DMS 273 (cell line): ENCODE data around the gene COL8A1.
A peak's percentile ranks its signal among the peaks of the same experiment; 100 is the strongest.

Experiments
- DNase-seq: peaks from one replicate; lab custom pipeline; 2025; ENCODE audit not compliant: unreplicated experiment; lab: John Stamatoyannopoulos, UW

COL8A1 gene

GRCh38 chr3:99753268-99753975, 115.0 kb downstream of the COL8A1 start:
- peak; percentile 77 for DNase-seq

DNA sequence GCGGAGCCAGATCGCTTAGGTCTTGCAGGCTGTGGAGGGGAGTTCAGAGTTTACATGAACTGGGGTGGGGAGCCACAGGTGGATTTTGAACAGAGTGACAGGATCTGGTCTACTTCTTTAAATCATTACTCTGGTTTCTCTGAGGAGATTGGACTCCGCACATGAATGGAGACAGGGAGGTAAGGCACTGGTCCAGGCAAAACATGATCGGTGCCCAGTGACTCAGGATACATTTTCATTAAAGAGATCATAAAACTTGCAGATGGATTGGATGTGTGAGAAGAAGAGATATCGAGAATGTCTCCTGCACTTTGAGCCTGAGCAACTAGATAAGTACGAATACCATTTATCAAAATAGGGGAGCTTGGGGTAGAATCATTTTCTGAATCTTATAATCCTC, 117.4 kb downstream of the COL8A1 start:
- DNase-seq: no peak

- no peak for DNase-seq
Measured at GRCh38 chr3:99757966-99758365, 119.6 kb downstream of the COL8A1 start.

DNA sequence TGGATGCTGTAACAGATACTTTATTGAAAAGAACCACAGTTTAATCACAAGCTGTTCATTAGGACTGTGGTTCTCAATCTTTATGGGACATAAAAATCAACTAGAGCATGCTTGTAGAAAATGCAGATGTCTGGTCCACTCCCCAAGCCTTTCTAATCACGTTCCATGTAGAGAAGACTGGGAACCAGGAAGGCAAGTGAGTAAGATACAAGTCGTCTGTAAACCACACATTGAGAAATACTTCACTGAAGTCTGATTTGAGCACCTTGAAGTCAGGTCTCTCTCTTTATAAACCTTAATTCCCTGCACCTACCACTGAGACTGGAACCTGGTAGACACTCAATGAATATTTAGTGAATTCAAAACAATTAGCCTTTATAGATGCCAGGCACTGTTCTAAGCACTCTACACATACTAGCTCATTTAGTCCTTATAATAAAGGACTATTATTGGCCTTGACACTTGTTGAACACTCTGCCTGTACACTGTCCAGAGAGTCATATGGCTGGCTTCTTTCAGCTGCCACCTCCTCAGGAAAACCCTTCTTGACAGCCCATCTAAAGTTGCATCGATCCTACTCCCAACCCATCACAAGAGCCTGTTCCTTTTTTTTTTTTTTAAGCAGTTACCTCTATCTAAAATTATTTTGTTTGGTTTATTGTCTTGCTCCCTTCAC, 120.2 kb downstream of the COL8A1 start:
- no peak for DNase-seq

GRCh38 chr3:99760031-99760430, 121.6 kb downstream of the COL8A1 start:
- no peak for DNase-seq

GRCh38 chr3:99760629-99761028, 122.2 kb downstream of the COL8A1 start:
- no peak for DNase-seq

DNA sequence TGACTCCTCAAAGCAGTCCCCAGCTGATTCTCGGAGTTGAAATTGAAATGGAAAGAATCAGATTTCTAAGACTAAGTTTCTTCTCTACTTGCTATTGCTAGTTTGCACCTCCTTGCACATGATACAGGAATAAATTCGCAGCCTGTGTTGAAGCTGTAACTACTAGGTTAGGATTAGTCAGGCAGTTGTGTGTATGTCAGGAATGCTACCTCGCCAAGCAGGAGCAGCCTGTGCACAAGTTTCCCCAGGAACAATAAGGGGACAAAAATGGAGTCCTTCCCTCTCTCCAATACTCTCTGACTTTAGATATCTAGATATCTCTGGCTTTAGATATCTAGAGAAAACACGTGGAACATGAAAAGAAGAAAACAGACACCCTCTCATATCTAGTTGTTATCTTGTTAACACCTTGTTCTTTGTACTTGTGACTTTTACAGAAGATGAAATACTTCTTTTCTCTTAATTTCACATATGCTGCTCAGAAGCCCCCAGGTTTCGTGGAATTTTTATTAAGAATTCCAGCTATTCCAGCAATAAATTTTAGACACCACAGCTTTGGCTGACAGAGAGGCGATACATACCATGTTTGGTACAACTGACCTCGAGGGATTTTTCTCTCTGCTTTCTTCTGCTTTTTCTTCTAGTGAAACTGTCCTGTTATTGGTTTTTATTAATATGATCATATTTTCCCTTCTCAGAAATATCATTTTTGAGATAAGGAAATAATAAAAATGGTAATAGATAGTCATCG, 123.2 kb downstream of the COL8A1 start:
- DNase-seq: no peak

DNA sequence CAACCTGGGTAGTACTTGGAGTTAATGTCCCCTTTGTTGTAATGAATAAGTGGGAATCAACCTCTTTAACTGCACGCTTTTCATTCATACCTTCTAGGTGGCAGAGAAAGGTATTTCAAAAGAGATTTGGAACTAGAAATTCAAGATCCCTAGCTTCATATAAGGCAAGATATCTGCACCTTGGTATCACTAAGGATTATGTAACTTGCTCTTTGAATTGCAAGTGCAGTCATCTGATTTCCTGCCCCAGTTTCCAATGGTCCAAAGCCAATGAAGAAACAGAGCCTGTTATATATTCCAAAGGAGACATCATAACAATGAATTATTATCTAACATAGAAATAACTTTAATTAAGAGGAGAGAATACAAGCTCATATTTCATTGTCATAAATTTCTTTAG, 124.5 kb downstream of the COL8A1 start:
- DNase-seq: no peak

DNA sequence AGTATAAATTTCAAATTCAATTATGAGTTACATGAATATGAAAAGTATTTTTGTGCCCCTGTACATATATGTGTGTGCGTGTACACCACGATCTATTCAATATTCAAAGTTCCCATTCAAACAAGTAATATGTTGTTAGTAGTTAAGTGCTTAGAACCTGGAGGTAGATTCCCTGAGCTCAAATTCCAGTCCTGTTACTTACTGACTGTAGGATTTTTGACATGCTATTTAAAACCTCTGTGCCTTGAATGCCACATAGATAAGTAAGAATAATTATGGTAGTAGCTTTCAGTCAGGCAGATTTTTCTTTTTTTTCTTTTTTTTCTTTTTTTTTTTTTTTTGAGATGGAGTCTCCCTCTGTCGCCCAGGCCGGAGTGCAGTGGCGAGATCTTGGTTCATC, 126.0 kb downstream of the COL8A1 start:
- DNase-seq: no peak

DNA sequence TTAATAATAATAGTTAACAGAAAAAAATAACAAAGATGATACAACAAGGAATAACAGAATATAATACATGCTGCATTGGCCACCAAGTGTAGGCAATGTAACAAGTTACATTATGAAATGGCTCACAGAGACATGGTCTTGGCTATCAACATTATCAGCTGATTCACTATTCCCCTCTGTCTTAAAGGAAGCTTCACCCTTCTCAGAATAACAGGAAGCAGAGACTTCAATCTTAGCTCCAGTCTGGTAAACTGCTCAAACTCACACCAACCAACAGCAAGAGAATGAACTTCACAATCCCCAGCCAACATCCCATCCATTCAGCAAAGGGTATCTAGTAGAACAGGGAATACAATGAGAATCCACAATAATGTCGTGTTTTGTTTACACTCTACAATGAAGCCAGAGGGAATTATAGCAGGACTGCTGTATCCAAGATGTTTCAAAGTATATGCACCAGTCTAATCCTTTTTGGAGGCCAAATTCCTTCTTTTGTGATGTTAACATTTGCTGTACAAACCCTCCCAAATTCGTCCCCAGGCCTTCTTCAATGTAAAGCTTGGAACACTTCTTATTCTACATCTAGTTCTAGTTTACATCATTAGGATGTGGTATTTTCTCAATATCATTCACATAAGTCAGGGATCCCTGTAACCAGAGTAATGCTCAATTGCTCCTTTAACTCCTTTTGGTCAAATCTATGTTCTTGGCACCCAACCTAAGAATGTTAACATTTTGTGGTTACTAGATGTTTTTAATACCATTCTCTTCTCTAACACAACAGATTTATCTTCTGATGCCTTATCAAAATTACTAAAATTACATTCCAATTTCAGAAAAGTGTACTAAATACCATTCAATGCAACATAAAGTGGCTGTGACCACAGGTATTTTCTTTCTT, 126.9 kb downstream of the COL8A1 start:
- no peak for DNase-seq

DNA sequence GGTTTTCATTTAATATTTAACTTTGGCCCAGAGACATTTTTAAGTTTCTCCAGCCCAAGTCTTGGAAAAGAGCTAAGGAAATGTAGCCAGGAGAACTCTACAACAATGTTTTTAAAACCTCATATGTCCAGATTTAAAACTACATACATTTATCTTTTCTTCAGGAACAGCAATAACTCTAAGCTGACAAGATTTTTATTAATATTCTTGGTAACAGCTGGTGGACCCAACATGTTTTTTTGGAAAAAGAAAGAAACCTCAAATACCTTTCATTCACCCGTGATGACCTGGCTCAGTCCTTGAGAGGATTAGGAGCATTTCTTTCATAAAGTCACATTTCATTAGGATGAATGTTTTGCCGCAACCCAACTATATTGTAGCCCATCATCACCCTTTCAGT, 128.9 kb downstream of the COL8A1 start:
- DNase-seq: no peak

- no peak for DNase-seq
Measured at GRCh38 chr3:99768126-99768525, 129.7 kb downstream of the COL8A1 start.

GRCh38 chr3:99768808-99769501, 130.6 kb downstream of the COL8A1 start:
- DNase-seq: no peak

- DNase-seq: no peak
Measured at GRCh38 chr3:99772171-99772570, 133.8 kb downstream of the COL8A1 start.

DNA sequence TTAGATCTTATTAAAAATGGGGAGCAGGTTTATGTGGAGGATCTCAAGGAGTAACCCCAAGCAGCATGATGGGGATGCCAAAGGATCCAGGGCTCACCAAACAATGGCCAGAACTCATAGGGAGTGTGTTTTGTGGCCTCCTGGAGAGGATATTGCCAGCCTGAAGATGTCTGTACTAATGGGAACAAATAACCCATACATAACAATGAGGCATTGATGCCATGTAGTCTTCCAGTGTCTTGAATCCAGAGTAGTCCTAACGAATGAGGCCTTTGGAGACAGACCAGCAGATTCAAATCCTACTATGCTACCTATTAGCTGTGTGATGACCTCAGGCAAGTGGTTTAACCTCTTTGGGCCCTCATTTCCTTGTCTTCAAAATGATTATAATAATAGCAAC, 134.3 kb downstream of the COL8A1 start:
- no peak for DNase-seq

DNA sequence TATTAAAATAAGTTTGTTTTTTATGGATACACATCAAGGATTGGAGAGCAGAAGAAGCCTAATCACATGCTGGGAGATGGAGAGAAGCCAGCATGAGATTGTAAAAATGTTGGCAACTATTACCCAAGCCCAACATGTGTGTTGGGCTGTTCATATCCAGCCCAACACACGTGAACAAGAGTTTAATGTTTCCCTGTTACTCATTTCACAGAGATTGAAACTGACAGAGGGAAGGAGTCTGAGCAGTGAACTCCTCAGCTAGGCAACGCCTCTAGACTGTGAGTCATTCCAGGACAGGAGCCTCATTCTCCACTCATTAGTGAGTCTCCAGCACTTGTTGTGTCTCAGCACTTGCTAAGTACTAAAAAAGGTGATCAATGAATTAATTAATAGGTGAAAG, 136.1 kb downstream of the COL8A1 start:
- DNase-seq: no peak

DNA sequence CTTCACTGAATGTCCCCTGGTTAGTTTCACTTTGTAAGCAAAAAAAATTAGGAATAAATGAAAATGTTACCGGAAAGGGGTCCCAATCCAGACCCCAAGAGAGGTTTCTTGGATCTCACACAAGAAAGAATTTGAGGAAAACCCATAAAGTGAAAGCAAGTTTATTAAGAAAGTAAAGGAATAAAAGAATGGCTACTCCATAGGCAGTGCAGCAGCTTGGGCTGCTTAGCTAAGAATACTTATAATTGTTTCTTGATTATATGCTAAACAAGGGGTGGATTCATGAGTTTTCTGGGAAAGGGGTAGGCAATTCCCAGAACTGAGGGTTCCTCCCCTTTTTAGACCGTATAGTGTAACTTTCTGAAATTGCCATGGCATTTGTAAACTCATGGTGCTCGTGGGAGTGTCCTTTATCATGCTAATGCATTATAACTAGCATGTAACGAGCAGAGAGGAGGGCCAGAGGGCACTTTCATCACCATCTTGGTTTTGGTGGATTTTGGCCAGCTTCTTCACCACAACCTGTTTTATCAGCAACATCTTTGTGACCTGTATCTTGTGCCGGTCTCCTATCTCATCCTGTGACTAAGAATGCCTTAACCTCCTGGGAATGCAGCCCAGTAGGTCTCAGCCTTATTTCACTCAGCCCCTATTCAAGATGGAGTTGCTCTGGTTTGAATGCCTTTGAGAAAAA, 138.3 kb downstream of the COL8A1 start:
- DNase-seq: no peak

DNA sequence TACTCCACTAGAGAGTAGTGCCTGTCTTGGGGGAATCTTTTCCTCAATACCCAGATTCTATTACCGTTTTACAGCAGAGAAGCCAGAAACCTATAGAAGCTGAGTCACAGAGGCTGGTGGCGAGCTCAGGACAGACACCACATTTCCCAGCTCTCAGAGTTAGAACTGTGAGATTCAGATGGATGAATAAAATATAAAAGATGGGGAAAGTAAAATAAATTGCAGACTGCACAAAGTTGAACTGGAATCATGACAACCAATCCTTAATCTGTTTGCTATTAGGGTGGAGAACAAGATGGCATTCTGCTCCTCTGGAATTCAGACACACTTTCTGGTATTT, 138.8 kb downstream of the COL8A1 start:
- DNase-seq: no peak

GRCh38 chr3:99777708-99778107, 139.3 kb downstream of the COL8A1 start:
- DNase-seq: peak; percentile 70

DNA sequence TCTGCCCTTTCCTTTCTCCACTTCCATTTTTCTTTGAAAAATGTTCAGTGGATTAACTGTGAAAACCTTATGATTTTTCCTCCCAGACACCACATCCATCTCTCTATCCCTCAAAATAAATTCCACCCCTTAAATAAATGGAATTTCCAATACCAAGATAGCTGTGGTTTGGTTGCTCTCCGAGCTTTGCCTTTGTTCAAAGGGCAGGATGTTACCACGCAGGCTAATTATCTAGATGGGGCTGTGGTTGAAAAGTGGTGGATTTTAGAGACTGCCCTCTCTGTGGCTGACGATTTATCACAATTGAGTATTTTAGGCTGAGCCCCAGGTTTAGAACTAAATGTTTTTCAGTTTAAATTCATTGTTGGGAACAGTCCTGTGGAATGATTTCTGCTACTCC, 142.4 kb downstream of the COL8A1 start:
- no peak for DNase-seq
